Prostate gland (tissue), 2 donors: ENCODE results near the gene PPP5C. TPM values are rescaled to one million over a fixed set of nuclear protein-coding genes. Genes with fewer than 3 reads are reported as not detected.
"Not testable (repeated sequence)": the region's sequence is repeated elsewhere in the genome, so short reads cannot be mapped to it uniquely, and the experiment has no call there.

Experiments used
- DNase-seq: peaks from one replicate; pipeline ENCODE4 v3.0.0-alpha.2; 2019; ENCODE audit warnings: low spot score
- H3K27ac ChIP-seq, 2 donors: fragments of 200-600 bp; sonication (generic); 2 replicates each; pipeline ENCODE4 v1.5.1; 2017 to 2019
- H3K27me3 ChIP-seq: fragments of 200-600 bp; sonication (generic); replicated peaks from 2 replicates; pipeline ENCODE4 v1.5.1; 2019; ENCODE audit not compliant: insufficient read depth
- H3K36me3 ChIP-seq, 2 donors: fragments of 200-600 bp; sonication (generic); 1 replicate in 1 of 2; 2 replicates in 1 of 2; pipeline versions ENCODE4 v1.5.1 to v1.8.1; 2017 to 2019
- H3K4me1 ChIP-seq: fragments of 200-600 bp; sonication (generic); replicated peaks from 2 replicates; pipeline ENCODE4 v1.5.1; 2019
- H3K4me3 ChIP-seq, 2 donors: fragments of 200-600 bp; sonication (generic); 2 replicates each; pipeline ENCODE4 v1.5.1; 2017 to 2019
- H3K9me3 ChIP-seq: fragments of 200-600 bp; sonication (generic); 2 replicates; pipeline ENCODE4 v1.5.1; 2017
- POLR2A ChIP-seq: fragments of 450-650 bp; IDR thresholded peaks from one replicate; pipeline ENCODE4 v1.6.1; 2016; ENCODE audit warnings: antibody characterized with exemption, mild to moderate bottlenecking
- POLR2AphosphoS5 ChIP-seq: sonication (generic); formaldehyde crosslinking; IDR thresholded peaks from one replicate; pipeline ENCODE4 v1.6.1; 2017; ENCODE audit warnings: antibody characterized with exemption
- WGBS: methylation state at CpG from one replicate; pipeline ENCODE4 v1.1.5; 2018; 5-methylcytosine and 5-hydroxymethylcytosine counted together
- intact Hi-C: fragments of 100-400 bp; cut with DNase I; formaldehyde crosslinking; loops from one replicate; pipeline ENCODE4 v1.14.2; 2022
- total RNA-seq, 2 donors: library from RNA; depleted of rRNA; stranded (reverse); fragments of >200 nt; gene quantifications; one replicate each; pipeline ENCODE4 v1.1.0, GENCODE V29; 2016
- TF ChIP-seq, protein P1 (sequence below), 4 experiments: fragments of 200-600 bp in 2 of 4; fragments of 450-650 bp in 2 of 4; sonication (generic) in 2 of 4; IDR thresholded peaks; 1 replicate in 3 of 4; 2 replicates in 1 of 4; pipeline ENCODE4 v1.5.1; 2016 to 2019; ENCODE audit warnings: antibody characterized with exemption in 4 of 4, mild to moderate bottlenecking in 2 of 4, moderate library complexity in 2 of 4

The PPP5C gene
- total RNA-seq, 2 donors from 2014 or later, result 81.4 to 84.3 TPM

GRCh38 chr19:46320559-46320958 is 26.3 kb upstream of the PPP5C start:
- TF ChIP-seq, protein P1, sequence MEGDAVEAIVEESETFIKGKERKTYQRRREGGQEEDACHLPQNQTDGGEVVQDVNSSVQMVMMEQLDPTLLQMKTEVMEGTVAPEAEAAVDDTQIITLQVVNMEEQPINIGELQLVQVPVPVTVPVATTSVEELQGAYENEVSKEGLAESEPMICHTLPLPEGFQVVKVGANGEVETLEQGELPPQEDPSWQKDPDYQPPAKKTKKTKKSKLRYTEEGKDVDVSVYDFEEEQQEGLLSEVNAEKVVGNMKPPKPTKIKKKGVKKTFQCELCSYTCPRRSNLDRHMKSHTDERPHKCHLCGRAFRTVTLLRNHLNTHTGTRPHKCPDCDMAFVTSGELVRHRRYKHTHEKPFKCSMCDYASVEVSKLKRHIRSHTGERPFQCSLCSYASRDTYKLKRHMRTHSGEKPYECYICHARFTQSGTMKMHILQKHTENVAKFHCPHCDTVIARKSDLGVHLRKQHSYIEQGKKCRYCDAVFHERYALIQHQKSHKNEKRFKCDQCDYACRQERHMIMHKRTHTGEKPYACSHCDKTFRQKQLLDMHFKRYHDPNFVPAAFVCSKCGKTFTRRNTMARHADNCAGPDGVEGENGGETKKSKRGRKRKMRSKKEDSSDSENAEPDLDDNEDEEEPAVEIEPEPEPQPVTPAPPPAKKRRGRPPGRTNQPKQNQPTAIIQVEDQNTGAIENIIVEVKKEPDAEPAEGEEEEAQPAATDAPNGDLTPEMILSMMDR (IDR thresholded peaks at IDR 0.05), result no peak
- TF ChIP-seq POLR2AphosphoS5 (no peak), POLR2A (no peak)
- Histone ChIP-seq H3K27ac (no peak overlapping the region), H3K36me3 (no peaks in the 10 kb centered on the region), H3K27me3 (no peaks in the 10 kb centered on the region), H3K9me3 (no peaks in the 10 kb centered on the region), H3K4me3 (no peak overlapping the region), H3K4me1 (no peaks in the 10 kb centered on the region)
- WGBS, result 96% methylated on average over 5 of the region's 5 CpGs
- intact Hi-C loops, result no loop called here
- no peak for DNase-seq

DNA sequence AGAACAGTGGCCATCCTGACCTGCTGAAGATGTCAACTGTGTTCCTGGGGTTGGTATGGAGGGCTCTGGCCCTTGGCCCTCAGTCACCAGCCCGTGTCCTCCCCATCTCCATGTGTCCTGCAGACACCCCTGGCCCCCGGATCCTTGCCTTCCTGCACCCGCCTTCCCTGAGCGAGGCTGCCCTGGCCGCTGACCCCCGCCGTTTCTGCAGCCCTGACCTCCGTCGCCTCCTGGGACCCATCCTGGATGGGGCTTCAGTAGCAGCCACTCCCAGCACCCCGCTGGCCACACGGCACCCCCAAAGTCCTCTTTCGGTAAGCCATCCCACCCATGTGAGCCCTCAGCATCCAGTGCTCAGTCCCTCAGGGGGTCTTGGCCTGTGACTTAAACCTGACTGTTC is 25.2 kb upstream of the PPP5C start:
- TF ChIP-seq POLR2AphosphoS5 (no peak), POLR2A (no peak)
- TF ChIP-seq, protein P1 (IDR thresholded peaks at IDR 0.05), result no peak
- H3K9me3 ChIP-seq, result no peaks in the 10 kb centered on the region
- H3K27ac ChIP-seq, result no peak overlapping the region
- no peaks in the 10 kb centered on the region for H3K4me1 ChIP-seq
- WGBS, result 96% methylated on average over 12 of the region's 12 CpGs
- intact Hi-C loops, result no loop called here
- H3K4me3 ChIP-seq, result no peak overlapping the region
- H3K36me3 ChIP-seq, result no peaks in the 10 kb centered on the region
- no peak for DNase-seq
- H3K27me3 ChIP-seq, result no peaks in the 10 kb centered on the region

- H3K4me1 ChIP-seq, DNase-seq, H3K27me3 ChIP-seq, H3K27ac ChIP-seq, H3K36me3 ChIP-seq, H3K9me3 ChIP-seq, H3K4me3 ChIP-seq, intact Hi-C loops: not testable (repeated sequence)
- 86% methylated on average over 9 of the region's 9 CpGs for WGBS
Measured at GRCh38 chr19:46323227-46323626, 23.7 kb upstream of the PPP5C start.

- no peak overlapping the region for H3K4me3 ChIP-seq
- H3K36me3 ChIP-seq, result no peaks in the 10 kb centered on the region
- intact Hi-C loops, result no loop called here
- no peaks in the 10 kb centered on the region for H3K9me3 ChIP-seq
- no peak overlapping the region for H3K27ac ChIP-seq
- H3K27me3 ChIP-seq, result no peaks in the 10 kb centered on the region
- DNase-seq, result no peak
- TF ChIP-seq, protein P1 (IDR thresholded peaks at IDR 0.05), result no peak
- no peak for TF ChIP-seq POLR2AphosphoS5
- no peak for TF ChIP-seq POLR2A
- WGBS, result 96% methylated on average over 3 of the region's 3 CpGs
- no peaks in the 10 kb centered on the region for H3K4me1 ChIP-seq
Measured at GRCh38 chr19:46324277-46324676, 22.6 kb upstream of the PPP5C start.

DNA sequence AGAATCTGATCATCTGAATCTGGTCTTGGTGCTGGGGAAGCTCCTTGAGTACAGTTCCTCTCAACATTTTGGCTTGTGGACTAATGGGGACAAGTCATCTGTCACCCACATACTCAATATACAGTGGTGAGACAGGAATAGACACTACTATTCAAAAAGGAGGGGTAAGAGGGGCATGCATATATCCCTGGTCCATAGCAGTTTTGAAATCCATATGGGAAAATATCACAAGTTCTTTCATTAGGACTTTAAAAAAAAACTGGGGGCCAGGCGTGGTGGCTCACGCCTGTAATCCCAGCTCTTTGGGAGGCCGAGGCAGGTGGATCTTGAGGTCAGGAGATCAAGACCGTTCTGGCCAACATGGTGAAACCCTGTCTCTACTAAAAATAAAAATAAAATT is 20.3 kb upstream of the PPP5C start:
- intact Hi-C loops, result no loop called here
- Histone ChIP-seq H3K27me3 (no peaks in the 10 kb centered on the region), H3K9me3 (no peaks in the 10 kb centered on the region), H3K4me3 (no peak overlapping the region), H3K4me1 (no peaks in the 10 kb centered on the region), H3K36me3 (no peaks in the 10 kb centered on the region), H3K27ac (no peak overlapping the region)
- no peak for DNase-seq
- TF ChIP-seq POLR2A (no peak), POLR2AphosphoS5 (no peak)
- TF ChIP-seq, protein P1 (IDR thresholded peaks at IDR 0.05), result no peak
- 97% methylated on average over 4 of the region's 4 CpGs for WGBS
